IMR-90 (cell line): ENCODE data around the gene TRIM10. TPM values are rescaled to one million over a fixed set of nuclear protein-coding genes. Genes with fewer than 3 reads are reported as not detected.

Experiments
- ATAC-seq: fragments of 200-7000 bp; cut with Tn5 transposase; 2 replicates; pipeline ENCODE4 v1.9.1; 2020; ENCODE audit warnings: low read depth, mild to moderate bottlenecking, moderate library complexity
- BruUV-seq: library from RNA; stranded (reverse); fragments of 400-500 nt; replicated peaks from 2 replicates; lab custom pipeline; 2021; lab: Mats Ljungman, UMichigan
- CTCF ChIA-PET: fragments of 300-600 bp; formaldehyde crosslinking; extraction: SDS; loops from one replicate; lab custom pipeline; 2021; ENCODE audit warnings: antibody characterized with exemption; lab: Yijun Ruan, JAX
- POLR2A ChIA-PET: fragments of 300-600 bp; sonication (Branson Sonifier 250); formaldehyde crosslinking; loops from one replicate; lab custom pipeline; 2022; ENCODE audit warnings: antibody characterized with exemption; ENCODE audit not compliant: unreplicated experiment; lab: Charles Lee
- DNase-seq: peaks from one replicate; pipeline ENCODE4 v3.0.0; 2013
- H2AFZ ChIP-seq: replicated peaks from 2 replicates; pipeline ENCODE3; 2013; ENCODE audit warnings: low read length, mild to moderate bottlenecking; ENCODE audit not compliant: poor library complexity
- H2AK5ac ChIP-seq: 2 replicates; pipeline ENCODE4 v1.6.1; 2013; ENCODE audit warnings: low read depth, low read length, inconsistent platforms
- H2AK9ac ChIP-seq: replicated peaks from 2 replicates; pipeline ENCODE3; 2013; ENCODE audit warnings: mild to moderate bottlenecking, low read depth, low read length, moderate library complexity; ENCODE audit not compliant: poor library complexity
- H2BK120ac ChIP-seq: 2 replicates; pipeline ENCODE4 v1.6.1; 2013; ENCODE audit warnings: low read depth, low read length, inconsistent platforms
- H2BK15ac ChIP-seq: 3 replicates; pipeline ENCODE4 v1.6.1; 2013; ENCODE audit warnings: low read depth, low read length, inconsistent platforms
- H2BK20ac ChIP-seq: 2 replicates; pipeline ENCODE4 v1.6.1; 2013; ENCODE audit warnings: low read depth, mild to moderate bottlenecking, inconsistent platforms, low read length, moderate library complexity
- H2BK5ac ChIP-seq: 2 replicates; pipeline ENCODE4 v1.6.1; 2013; ENCODE audit warnings: mild to moderate bottlenecking, low read depth, low read length, inconsistent platforms; ENCODE audit not compliant: poor library complexity, severe bottlenecking
- H3K14ac ChIP-seq: replicated peaks from 2 replicates; pipeline ENCODE4 v1.6.1; 2013; ENCODE audit warnings: low read depth, low read length, inconsistent platforms
- H3K18ac ChIP-seq: 2 replicates; pipeline ENCODE4 v1.6.1; 2013; ENCODE audit warnings: low read depth, low read length, control low read depth
- H3K23ac ChIP-seq: 2 replicates; pipeline ENCODE4 v1.6.1; 2013; ENCODE audit warnings: low read depth, low read length, inconsistent platforms
- H3K27ac ChIP-seq: 2 replicates; pipeline ENCODE4 v1.5.1; 2013; ENCODE audit warnings: mild to moderate bottlenecking, control low read depth, low read length; ENCODE audit not compliant: insufficient read depth
- H3K27me3 ChIP-seq: 2 replicates; pipeline ENCODE4 v1.6.1; 2013; ENCODE audit warnings: low read length; ENCODE audit not compliant: control insufficient read depth, insufficient read depth
- H3K36me3 ChIP-seq: 2 replicates; pipeline ENCODE4 v1.6.1; 2013; ENCODE audit warnings: low read length, mixed read lengths; ENCODE audit not compliant: control insufficient read depth, insufficient read depth
- H3K4ac ChIP-seq: 2 replicates; pipeline ENCODE4 v1.6.1; 2013; ENCODE audit warnings: low read depth, low read length, inconsistent platforms
- H3K4me1 ChIP-seq: 2 replicates; pipeline ENCODE4 v1.6.1; 2013; ENCODE audit warnings: low read length, mixed read lengths; ENCODE audit not compliant: control insufficient read depth, insufficient read depth
- H3K4me2 ChIP-seq: 2 replicates; pipeline ENCODE4 v1.6.1; 2013; ENCODE audit warnings: low read depth, mild to moderate bottlenecking, control low read depth, low read length, moderate library complexity
- H3K4me3 ChIP-seq: 2 replicates; pipeline ENCODE4 v1.5.1; 2013; ENCODE audit warnings: low read depth, mild to moderate bottlenecking, control low read depth, low read length, moderate library complexity; ENCODE audit not compliant: insufficient read depth
- H3K56ac ChIP-seq: 2 replicates; pipeline ENCODE4 v1.6.1; 2013; ENCODE audit warnings: low read length, inconsistent platforms; ENCODE audit not compliant: insufficient read depth; ENCODE audit errors: extremely low read depth
- H3K79me1 ChIP-seq, 2 experiments: 2 replicates each; pipeline ENCODE4 v1.6.1; 2013; ENCODE audit warnings: low read length in 2 of 2, inconsistent platforms in 1 of 2, low read depth in 1 of 2
- H3K9ac ChIP-seq: 2 replicates; pipeline ENCODE4 v1.6.1; 2013; ENCODE audit warnings: low read depth, low read length, control low read depth
- H3K9me1 ChIP-seq: 2 replicates; pipeline ENCODE4 v1.6.1; 2013; ENCODE audit warnings: low read length, inconsistent platforms; ENCODE audit not compliant: insufficient read depth
- H3K9me3 ChIP-seq: 2 replicates; pipeline ENCODE4 v1.6.1; 2013; ENCODE audit warnings: low read length; ENCODE audit not compliant: control insufficient read depth, insufficient read depth
- H4K20me1 ChIP-seq: 2 replicates; pipeline ENCODE4 v1.6.1; 2013; ENCODE audit warnings: low read length, inconsistent platforms; ENCODE audit not compliant: insufficient read depth
- H4K5ac ChIP-seq: 2 replicates; pipeline ENCODE4 v1.6.1; 2013; ENCODE audit warnings: mild to moderate bottlenecking, low read depth, low read length, control low read depth
- H4K8ac ChIP-seq, 2 experiments: 2 replicates each; pipeline ENCODE4 v1.6.1; 2013; ENCODE audit warnings: low read depth in 2 of 2, low read length in 2 of 2, control low read depth in 1 of 2, inconsistent platforms in 1 of 2
- H4K91ac ChIP-seq: 2 replicates; pipeline ENCODE4 v1.6.1; 2013; ENCODE audit warnings: low read depth, low read length, inconsistent platforms; ENCODE audit not compliant: insufficient read depth
- CTCF ChIP-seq: conservative IDR thresholded peaks from 2 replicates; pipeline ENCODE4 v1.5.1; 2012; ENCODE audit warnings: mild to moderate bottlenecking, low read depth, low read length, improper control_type of control experiment
- FOS ChIP-seq: fragments of 150-350 bp; IDR thresholded peaks from 2 replicates; pipeline ENCODE4 v1.6.1; 2016; ENCODE audit warnings: low read depth, low read length
- MAZ ChIP-seq: IDR thresholded peaks from 2 replicates; pipeline ENCODE4 v1.6.1; 2012; ENCODE audit warnings: low read depth, mild to moderate bottlenecking, low read length, improper control_type of control experiment, moderate library complexity, borderline replicate concordance
- MXI1 ChIP-seq: IDR thresholded peaks from 2 replicates; pipeline ENCODE4 v1.6.1; 2012; ENCODE audit warnings: low read depth, mild to moderate bottlenecking, low read length, moderate library complexity, borderline replicate concordance
- POLR2A ChIP-seq: IDR thresholded peaks from 2 replicates; pipeline ENCODE4 v1.6.1; 2012; ENCODE audit warnings: mild to moderate bottlenecking, low read depth, low read length
- RAD21 ChIP-seq: IDR thresholded peaks from 2 replicates; pipeline ENCODE4 v1.6.1; 2012; ENCODE audit warnings: low read length, improper control_type of control experiment
- RCOR1 ChIP-seq: IDR thresholded peaks from 2 replicates; pipeline ENCODE4 v1.6.1; 2012; ENCODE audit warnings: mild to moderate bottlenecking, low read length, improper control_type of control experiment; ENCODE audit not compliant: insufficient replicate concordance
- SMC3 ChIP-seq: fragments of 150-350 bp; IDR thresholded peaks from 2 replicates; pipeline ENCODE4 v1.6.1; 2016; ENCODE audit warnings: low read depth, mild to moderate bottlenecking, antibody characterized with exemption, low read length, moderate library complexity
- WGBS, 2 experiments: methylation state at CpG; one replicate each; pipeline versions ENCODE4 v1.1.5 to v1.1.7; 2013; ENCODE audit warnings: missing lambda C conversion rate in 2 of 2; ENCODE audit not compliant: insufficient read length in 1 of 2; ENCODE audit errors: extremely low coverage in 2 of 2; 5-methylcytosine and 5-hydroxymethylcytosine counted together
- dilution Hi-C: fragments of 300-500 bp; cut with HindIII; formaldehyde crosslinking; loops from one replicate; pipeline ENCODE4 v1.14.3; 2018; ENCODE audit warnings: low sequenced_read_pairs; ENCODE audit not compliant: unreplicated experiment
- in situ Hi-C: fragments of 300-500 bp; cut with MboI; formaldehyde crosslinking; loops from 3 replicates; pipeline ENCODE4 v1.14.3; 2019; ENCODE audit warnings: low sequenced_read_pairs, inconsistent platforms, mixed read lengths
- intact Hi-C: fragments of 100-400 bp; cut with micrococcal nuclease; formaldehyde crosslinking; loops from 2 replicates; pipeline ENCODE4 v1.10.0; 2022
- polyA plus RNA-seq, 3 experiments: library from polyadenylated mRNA; depleted of rRNA; stranded (reverse); fragments of >200 nt; gene quantifications; 2 replicates each; pipeline ENCODE4 v1.2.3, GENCODE V29; 2012; ENCODE audit warnings: low replicate concordance in 1 of 3
- total RNA-seq: library from RNA; depleted of rRNA; stranded (reverse); fragments of >200 nt; gene quantifications from 2 replicates; pipeline ENCODE4 v1.2.3, GENCODE V29; 2012

Gene TRIM10
- total and polyA plus RNA-seq, 2 of the 4 experiments (the other 2 are of a cell fraction) = not detected

- H2BK120ac ChIP-seq = no peak overlapping the region; the same call in 1 of the 2 replicates
- in situ Hi-C loops = no loop called here
- H3K4me3 ChIP-seq = peak overlapping the region; percentile 30
- no peak overlapping the region for H2BK5ac ChIP-seq
- no peaks in the 10 kb centered on the region for H3K36me3 ChIP-seq
- dilution Hi-C loops = no loop called here
- no peak overlapping the region for H2BK20ac ChIP-seq
- H2AK9ac ChIP-seq = peak overlapping the region; percentile 39
- peak overlapping the region; percentile 62 for H3K4me2 ChIP-seq
- H3K9ac ChIP-seq = peak overlapping the region; percentile 0; the same call in 1 of the 2 replicates
- H3K18ac ChIP-seq = no peak overlapping the region
- no peak overlapping the region for H2BK15ac ChIP-seq
- DNase-seq (peak; percentile 80), ATAC-seq (peak; percentile 77)
- intact Hi-C loops = loop anchor here (1.0 to 5.0 kb wide), 5 partner anchors 28 to 255 kb away; partner anchors contain the start of gene PPP1R11
- H4K8ac ChIP-seq = peak overlapping the region; percentile 71 to 73; a peak in 3 of 4 replicates
- ChIA-PET POLR2A (no interaction called here), CTCF (interaction anchor here (0.6 to 3.0 kb wide), 10 partner anchors 16 to 1064 kb away, joined by 3 to 54 read pairs (median 4); partner anchors contain the start of gene PPP1R11)
- H3K79me1 ChIP-seq = no peaks in the 10 kb centered on the region
- no peaks in the 10 kb centered on the region for H4K20me1 ChIP-seq
- H4K91ac ChIP-seq = no peak overlapping the region
- H3K14ac ChIP-seq = peak overlapping the region; percentile 30
- H3K56ac ChIP-seq = no peak overlapping the region
- H3K4me1 ChIP-seq = peaks cover 6% of the 10 kb centered on the region
- H4K5ac ChIP-seq = no peak overlapping the region
- no peak for TF ChIP-seq MXI1
- peak; percentile 53 for TF ChIP-seq SMC3
- TF ChIP-seq FOS = no peak
- TF ChIP-seq POLR2A = peak; percentile 42; the same call in 1 of the 2 replicates
- peak; percentile 67 for TF ChIP-seq MAZ
- peak; percentile 94 for TF ChIP-seq CTCF
- peak; percentile 85 for TF ChIP-seq RAD21
- no peak for TF ChIP-seq RCOR1
- H3K23ac ChIP-seq = peak overlapping the region; percentile 58
- no peak overlapping the region for H2AK5ac ChIP-seq
- peaks cover 51% of the 10 kb centered on the region for H3K27me3 ChIP-seq
- no TSS peak for BruUV-seq
- H2AFZ ChIP-seq = peak overlapping the region; percentile 92
- no peak overlapping the region for H3K27ac ChIP-seq
- peak overlapping the region; percentile 8; the same call in 1 of the 2 replicates for H3K4ac ChIP-seq
- H3K9me3 ChIP-seq = peaks cover 2% of the 10 kb centered on the region; the same call in 1 of the 2 replicates
- 3% methylated on average over 20 of the region's 36 CpGs; no CpG with 5 or more reads in 1 of the 2 experiments for WGBS, 2 experiments
- H3K9me1 ChIP-seq = no peaks in the 10 kb centered on the region; the same call in 1 of the 2 replicates
These were observed 57.8 kb downstream of the TRIM10 start for GRCh38 chr6:30102970-30103871.
